Stimulated activated CD4-positive, alpha-beta T cell treated with anti-CD3 and anti-CD28 coated beads, TNF-alpha, amount 100 ng/mL, for 4 hours (primary cell): Measurements from ENCODE around the gene GOLGA6L26.
A peak's percentile ranks its signal among the peaks of the same experiment; 100 is the strongest.
"Not testable (repeated sequence)": the region's sequence is repeated elsewhere in the genome, so short reads cannot be mapped to it uniquely, and the experiment has no call there.

Source experiments
- DNase-seq, 3 experiments: peaks; one replicate each; pipeline ENCODE4 v3.0.0-alpha.2; 2020; ENCODE audit warnings: low read depth in 3 of 3

Gene GOLGA6L26, protein sequence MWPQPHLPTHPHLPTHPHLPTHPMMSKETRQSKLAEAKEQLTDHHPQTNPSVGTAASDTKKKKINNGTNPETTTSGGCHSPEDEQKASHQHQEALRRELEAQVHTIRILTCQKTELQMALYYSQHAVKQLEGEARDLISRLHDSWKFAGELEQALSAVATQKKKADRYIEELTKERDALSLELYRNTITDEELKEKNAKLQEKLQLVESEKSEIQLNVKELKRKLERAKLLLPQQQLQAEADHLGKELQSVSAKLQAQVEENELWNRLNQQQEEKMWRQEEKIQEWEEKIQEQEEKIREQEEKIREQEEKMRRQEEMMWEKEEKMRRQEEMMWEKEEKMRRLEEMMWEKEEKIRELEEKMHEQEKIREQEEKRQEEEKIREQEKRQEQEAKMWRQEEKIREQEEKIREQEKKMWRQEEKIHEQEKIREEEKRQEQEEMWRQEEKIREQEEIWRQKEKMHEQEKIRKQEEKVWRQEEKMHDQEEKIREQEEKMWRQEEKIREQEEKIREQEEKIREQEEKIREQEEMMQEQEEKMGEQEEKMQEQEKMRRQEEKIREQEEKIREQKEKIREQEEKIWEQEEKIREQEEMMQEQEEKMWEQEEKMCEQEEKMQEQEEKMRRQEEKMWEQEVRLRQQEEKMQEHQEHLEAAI

DNA sequence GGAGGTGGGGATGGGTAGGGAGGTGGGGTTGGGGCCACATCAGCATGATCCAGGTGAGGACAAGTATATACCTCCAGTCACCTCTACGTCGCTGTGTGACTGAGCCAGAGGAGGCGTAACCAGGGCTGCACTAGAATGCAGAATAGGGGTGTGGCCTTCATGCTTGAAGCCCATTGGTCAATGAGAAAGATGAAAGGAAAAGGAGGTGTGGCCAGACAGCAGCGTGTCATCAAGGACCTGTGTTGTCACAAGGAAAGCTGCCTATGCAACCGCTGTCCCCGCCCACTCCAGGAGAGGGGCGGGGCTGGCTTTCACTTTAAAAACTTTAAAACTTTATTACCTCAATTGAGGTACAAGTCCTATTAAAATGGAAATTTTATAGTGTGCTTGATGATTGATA lies at the start of gene GOLGA6L26:
TSS of gene GOLGA6L26 (minus strand) at position 101 of the 400 bp plus-strand sequence. CDS start at position 40, 61 bp downstream.
- not testable (repeated sequence) for DNase-seq

DNA sequence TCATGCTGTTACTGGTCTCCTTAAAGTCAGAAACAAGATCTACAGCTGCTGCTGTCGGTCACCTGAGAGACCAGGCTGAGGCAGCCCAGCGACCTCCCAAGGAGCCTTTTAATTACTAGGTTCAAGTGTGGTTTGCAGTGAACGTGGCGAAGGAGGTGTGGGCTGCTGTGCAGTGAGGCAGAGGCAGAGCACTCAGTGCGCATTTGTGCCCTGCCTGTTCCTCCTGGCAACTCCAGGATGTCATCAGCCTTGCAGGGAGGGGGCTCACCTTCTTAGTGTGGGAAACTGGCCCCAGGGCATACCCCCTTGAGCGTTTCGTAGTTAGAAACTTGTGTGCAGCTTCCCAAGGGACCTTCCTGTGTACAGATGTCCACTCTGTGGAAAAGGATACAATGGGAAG lies 47.2 kb upstream of the GOLGA6L26 start:
- DNase-seq = not testable (repeated sequence)

DNA sequence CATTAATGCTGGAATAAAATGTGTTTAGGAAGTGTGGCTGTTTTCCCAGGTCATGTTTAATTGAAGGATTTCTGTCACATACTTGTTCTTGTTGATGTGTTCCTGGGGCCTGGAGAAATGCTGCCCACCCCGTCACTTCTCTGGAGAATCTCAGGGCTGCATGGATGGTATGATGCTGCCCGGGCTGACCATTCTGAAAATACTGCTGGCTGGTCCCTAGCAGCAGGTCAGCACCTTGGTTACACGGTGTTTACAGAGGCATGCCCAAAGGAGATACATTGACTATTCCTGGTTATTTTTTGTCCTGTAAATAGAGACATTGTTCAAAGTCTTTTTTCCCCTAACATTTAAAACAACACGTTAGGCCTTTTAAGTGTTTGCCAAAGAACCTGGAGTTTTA lies 46.7 kb upstream of the GOLGA6L26 start:
- DNase-seq = not testable (repeated sequence)

DNA sequence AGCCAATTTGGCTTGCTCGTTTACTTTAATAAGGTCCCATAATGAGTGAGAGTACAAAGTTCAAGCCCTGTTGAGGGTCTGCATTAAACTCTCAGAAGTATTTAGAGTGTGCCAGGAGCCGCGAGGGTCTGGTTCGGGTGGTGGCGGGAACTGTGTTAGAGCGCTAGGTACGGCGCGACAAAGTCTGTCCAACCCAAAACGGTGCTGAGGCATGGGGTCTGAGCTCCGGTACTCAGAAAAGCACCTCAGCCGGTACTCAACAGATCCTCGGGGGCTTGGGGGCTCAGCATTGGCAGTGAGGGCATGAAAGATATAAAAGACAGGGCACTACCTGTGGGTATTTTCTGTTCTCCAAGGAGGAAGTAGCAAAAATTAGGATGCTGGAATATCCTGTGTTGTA lies 45.0 kb upstream of the GOLGA6L26 start:
- not testable (repeated sequence) for DNase-seq

DNA sequence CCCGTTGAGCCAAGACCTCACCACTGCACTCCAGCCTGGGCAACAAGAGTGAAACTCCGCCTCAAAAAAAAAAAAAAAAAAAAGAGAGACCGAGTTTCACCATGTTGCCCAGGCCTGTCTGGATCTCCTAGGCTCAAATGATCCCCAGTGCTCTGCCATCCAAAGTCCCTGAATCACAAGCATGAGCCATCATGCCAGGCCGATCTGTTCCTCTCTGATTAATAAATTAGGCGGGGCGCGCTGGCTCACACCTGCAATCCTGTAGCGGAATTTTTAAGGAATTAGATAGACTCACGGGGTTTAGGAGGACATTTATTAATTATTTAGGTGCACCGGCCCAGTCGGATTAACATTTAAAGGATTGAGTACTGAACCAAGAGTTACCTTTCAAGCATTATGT lies 40.2 kb upstream of the GOLGA6L26 start:
- not testable (repeated sequence) for DNase-seq

DNA sequence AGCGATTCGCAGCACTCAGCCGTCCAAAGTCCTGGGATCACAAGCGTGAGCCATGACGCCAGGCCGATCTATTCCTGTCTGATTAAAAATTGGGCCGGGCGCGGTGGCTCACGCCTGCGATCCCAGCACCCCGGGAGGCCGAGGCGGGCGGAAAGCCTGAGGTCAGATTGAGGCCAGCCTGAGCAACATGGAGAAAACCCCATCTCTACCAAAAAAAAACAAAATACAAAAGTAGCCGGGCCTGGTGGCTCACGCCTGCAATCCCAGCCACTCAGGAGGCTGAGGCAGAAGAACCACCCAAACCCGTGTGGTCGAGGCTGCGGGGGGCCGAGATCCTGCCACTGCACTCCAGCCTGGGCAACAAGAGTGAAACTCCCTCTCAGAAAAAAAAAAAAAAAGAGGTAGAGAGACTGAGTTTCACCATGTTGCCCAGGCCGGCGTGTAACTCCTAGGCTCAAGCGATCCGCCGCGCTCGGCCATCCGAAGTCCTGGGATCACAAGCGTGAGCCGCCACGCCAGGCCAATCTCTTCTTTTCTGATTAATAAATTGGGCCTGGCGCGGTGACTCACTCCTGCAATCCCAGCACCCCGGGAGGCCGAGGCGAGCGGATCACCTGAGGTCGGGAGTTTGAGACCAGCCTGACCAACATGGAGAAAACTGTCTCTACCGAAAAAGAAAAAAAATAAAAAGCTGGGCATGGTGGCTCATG lies 39.0 kb upstream of the GOLGA6L26 start:
- not testable (repeated sequence) for DNase-seq

DNA sequence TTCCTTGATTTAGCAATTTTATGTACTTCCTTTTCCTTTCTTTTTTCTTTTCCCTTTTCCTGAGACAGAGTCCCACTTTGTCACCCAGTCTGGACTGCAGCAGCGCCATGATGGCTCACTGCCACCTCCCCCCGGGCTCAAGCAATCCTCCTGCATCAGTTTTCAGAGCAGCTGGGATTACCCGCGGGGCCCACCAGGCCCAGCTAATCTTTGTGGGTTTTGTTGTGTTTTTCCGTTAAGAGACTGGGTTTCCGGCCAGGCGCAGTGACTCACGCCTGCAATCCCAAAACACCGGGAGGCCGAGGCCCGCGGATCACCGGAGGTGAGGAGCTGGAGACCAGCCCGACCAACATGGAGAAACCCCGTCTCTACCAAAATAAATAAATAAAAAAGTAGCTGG lies 38.3 kb upstream of the GOLGA6L26 start:
- DNase-seq = no peak

DNA sequence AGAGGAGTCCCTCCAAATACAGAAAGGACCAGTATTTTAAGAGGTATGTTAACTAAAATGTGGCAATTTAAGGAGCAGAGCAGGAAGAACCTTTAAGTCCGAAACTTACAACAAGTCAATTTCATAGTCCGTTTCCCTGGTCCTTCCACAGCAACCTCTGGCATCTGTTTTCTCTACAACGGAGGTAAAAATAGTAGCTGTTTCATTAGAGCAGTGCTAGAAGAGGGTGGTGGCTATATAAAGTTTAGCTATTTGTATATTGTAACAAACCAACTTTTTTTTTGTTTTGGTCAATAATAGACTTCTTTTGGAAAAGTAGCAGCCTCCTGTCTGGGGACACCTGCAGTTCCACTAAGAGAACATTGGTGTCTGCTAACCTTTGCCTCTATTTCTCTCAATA lies 37.9 kb upstream of the GOLGA6L26 start:
- not testable (repeated sequence) for DNase-seq

DNA sequence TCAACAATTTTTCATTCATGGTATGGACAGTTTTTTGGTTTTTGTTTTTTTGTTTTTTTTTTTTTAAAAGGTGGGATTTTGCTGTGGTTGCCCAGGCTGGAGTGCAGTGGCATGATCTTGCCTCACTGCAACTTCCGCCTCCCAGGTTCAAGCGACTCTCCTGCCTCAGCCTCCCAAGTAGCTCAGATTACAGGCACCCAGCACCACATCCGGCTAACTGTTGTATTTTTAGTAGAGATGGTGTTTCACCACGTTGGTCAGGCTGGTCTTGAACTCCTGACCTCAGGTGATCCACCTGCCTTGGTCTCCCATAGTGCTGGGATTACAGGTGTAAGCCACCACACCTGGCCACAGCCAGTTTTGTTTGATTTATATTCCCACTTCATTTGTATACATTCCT lies 37.1 kb upstream of the GOLGA6L26 start:
- DNase-seq = not testable (repeated sequence)

DNA sequence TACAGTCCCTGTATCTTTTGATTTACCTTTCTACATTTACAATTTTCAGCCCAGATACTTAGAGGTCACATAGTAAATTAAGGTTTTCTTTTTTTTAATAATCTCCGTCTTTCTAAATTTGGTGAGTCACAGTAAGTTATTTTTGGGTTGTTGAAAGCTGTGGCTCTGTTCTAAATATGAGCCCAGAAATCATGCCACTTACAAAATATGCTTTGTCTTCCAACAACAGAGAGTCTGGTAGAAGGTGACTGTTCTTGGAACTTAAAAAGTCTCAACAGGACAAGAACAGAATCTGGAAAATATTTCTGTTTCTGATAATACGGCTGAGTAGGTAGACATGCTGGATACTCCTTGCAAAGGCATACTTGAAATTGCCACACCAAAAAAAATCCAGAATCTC lies 36.6 kb upstream of the GOLGA6L26 start:
- DNase-seq = no peak

DNA sequence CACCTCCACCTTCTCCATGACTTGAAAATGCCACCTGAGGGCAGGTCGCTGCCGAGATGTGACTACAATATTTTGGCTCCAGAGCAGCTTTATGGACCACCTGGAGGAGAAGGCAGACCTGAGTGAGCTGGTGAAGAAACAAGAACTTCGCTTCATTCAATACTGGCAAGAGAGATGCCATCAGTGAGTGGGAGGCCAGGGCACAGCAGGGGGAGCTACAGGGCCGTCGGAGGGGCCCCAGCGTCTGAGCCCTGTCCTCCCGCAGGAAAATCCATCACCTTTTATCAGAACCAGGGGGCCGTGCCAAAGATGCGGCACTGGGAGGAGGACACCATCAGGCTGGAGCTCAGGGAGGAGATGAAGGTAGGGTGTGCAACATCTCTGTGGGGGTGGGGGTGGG lies 30.3 kb upstream of the GOLGA6L26 start:
- not testable (repeated sequence) for DNase-seq

DNA sequence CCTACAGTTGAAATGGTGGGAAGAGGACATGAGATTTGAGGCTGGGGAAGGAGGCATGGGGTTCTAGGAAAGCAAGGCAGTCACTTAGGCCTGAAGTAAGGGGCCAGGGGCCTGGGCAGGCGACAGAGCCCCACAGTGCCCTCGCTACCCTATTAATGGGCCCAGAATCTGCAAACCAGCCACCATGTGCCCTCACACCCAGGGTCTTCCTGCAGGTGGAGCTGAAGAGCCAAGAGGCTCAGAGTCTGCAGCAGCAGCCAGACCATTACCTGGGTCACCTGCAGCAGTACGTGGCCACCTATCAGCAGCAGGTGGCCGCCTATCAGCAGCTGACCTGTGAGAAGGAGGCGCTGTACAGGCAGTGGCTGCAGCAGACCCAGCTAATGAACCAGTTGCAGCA lies 28.6 kb upstream of the GOLGA6L26 start:
- not testable (repeated sequence) for DNase-seq

DNA sequence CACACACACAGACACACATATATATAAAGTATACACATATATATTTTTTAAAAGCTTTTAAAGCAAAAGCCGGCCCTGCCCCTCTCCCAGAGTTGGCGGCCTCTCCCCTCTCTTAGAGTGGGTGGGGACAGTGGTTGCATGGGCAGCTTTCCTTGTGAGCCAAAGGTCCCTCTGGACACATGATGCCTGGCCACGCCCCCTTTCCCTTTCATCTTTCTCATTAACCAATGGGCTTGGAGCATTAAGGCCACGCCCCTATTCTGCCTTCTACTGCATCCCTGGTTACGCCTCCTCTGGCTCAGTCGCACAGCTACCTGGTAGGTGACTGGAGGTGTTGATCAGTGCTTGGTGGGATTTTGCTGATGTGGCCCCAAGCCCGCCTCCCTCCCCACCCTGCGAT lies 20.5 kb upstream of the GOLGA6L26 start, which contains the start of gene GOLGA8S:
TSS of gene GOLGA8S (plus strand) at position 301 of the 400 bp plus-strand sequence. CDS start at position 363, 62 bp downstream.
- DNase-seq = not testable (repeated sequence)

DNA sequence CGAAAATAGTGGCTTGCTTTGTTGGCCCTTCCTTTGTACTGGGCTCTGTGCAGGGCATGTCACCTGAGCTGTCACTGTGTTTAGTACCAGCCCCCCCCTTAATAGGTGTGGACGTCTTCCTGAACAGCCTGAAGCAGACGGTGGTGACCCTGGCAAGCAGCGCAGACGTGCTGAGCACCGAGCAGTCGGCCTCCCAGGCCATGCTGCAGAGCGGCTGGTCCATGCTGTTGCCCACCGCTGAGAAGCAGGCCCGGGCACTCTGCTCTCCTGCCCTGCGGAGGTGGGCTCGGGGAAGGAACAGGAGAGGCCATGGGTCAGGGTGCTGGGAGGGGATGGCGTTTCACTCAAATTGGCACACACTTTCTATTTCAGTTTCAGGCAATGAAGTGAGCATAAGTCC lies 22.8 kb downstream of the GOLGA6L26 start:
- not testable (repeated sequence) for DNase-seq

DNA sequence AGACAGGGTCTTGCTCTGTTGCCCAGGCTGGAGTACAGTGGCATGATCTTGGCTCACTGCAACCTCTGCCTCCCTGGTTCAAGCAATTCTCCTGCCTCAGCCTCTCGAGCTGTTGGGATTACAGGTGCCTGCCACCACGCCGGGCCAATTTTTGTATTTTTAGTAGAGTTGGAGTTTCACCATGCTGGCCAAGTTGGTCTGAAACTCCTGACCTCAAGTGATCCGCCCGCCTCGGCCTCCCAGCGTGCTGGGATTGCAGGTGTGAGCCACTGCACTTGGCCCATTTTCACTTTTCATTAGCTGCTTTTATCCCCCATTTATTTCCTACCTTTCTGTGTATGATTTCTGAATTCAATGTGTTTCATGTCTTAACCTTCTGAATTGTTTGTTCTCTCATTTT lies 28.1 kb downstream of the GOLGA6L26 start:
- DNase-seq = not testable (repeated sequence)

DNA sequence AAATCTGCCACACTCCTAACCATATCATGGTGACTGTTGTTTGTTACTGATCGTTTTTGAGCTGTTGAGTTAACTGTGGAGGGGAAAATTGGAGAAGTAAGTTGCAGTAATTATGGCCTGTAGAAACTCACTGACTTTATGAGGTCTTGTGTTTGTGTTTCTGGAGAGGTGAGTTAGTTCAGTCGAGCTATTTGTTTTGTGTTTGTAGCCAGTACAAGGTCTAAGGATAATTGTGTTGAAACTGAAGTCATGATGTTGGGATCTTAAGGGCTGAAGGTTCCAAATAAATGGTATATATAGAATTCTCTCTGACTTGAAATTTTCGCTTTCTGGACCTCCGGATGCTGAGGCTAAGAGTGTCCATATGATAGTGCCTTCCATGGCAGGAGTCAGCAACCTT lies 29.2 kb downstream of the GOLGA6L26 start:
- not testable (repeated sequence) for DNase-seq

DNA sequence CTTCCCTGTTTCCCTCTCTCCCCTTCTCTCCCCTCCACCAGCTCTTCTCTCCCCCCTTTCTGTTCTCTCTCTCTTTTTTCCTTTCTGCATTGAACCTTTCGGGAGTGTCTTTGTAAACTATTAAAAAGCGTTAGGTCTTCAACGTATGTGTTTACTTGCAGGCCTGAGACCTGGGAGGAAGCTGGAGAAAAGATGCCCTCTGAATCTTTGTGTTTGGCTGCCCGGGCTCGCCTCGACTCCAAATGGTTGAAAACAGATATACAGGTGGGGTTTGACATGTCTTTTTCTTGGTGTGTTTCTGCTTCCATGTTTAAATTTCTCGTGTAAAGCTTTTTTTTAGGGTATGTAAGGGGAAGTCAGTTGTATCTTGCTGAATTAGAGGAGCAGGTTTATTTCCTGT lies 29.7 kb downstream of the GOLGA6L26 start:
- DNase-seq = not testable (repeated sequence)

DNA sequence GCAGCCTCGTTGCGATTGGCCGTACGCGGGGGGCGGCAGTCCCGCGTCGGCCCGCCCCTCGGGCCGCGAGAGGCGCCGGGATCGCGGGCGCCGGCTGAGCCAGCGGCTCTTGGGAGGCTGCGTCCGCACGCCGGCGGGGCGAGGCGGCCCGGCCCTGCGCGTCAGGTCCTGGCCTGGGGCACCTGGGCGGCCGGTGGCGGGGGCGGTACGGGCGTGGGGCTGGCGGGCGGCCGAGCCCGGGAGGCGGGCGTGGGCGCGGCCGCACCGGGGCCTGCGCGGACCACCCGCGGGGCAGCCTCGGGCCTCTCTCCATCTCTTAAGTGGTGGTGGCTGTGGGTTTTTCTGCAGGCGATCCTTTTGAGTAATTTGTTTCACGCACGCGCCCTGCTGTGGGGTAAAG lies 30.3 kb downstream of the GOLGA6L26 start:
- DNase-seq = peak in 1 of 3 experiments; percentile 1

DNA sequence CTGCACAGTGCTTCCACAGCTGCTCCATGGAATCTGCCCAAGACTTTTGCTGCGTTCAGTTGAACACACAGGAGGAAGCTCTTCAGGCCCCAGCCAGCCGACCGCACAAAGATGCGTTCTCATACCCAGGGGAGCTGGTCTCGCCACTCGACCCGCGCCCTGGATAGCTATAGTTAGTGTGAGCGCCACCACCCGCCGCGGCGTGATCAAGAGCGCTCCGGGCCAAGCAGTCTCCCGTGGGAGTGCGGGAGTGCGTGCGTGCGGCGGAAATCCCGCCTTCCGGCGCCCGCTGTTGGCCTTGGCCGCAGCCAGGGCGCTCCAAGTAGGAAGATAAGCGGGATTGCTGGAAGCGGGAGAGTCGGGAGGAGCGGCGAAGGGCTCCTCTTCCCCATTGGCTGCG lies 30.8 kb downstream of the GOLGA6L26 start:
- DNase-seq = not testable (repeated sequence)
